Memory B cell (primary cell): ENCODE data around the gene PAK5.

Experiments
- ATAC-seq: fragments of 150-1000 bp; cut with Tn5 transposase; 2 replicates; pipeline ENCODE4 v1.10.0; 2021; ENCODE audit warnings: low read depth, mild to moderate bottlenecking, moderate library complexity
- DNase-seq, 2 donors: peaks; one replicate each; pipeline ENCODE4 v3.0.0; 2022; ENCODE audit warnings: low spot score in 2 of 2
- H3K27ac Mint-ChIP-seq: one replicate; pipeline ENCODE4 v1.8.0; 2022; ENCODE audit warnings: mild to moderate bottlenecking, moderate library complexity, mixed read lengths
- H3K27me3 Mint-ChIP-seq: one replicate; pipeline ENCODE4 v1.8.0; 2022; ENCODE audit warnings: mixed read lengths
- H3K36me3 Mint-ChIP-seq: one replicate; pipeline ENCODE4 v1.8.0; 2022; ENCODE audit warnings: mild to moderate bottlenecking, mixed read lengths
- H3K4me1 Mint-ChIP-seq: one replicate; pipeline ENCODE4 v1.8.0; 2022; ENCODE audit warnings: mixed read lengths
- H3K4me3 Mint-ChIP-seq: one replicate; pipeline ENCODE4 v1.8.0; 2022; ENCODE audit warnings: mild to moderate bottlenecking, moderate library complexity, mixed read lengths
- H3K9me3 Mint-ChIP-seq: one replicate; pipeline ENCODE4 v1.8.0; 2022; ENCODE audit warnings: mixed read lengths

Gene PAK5

DNA sequence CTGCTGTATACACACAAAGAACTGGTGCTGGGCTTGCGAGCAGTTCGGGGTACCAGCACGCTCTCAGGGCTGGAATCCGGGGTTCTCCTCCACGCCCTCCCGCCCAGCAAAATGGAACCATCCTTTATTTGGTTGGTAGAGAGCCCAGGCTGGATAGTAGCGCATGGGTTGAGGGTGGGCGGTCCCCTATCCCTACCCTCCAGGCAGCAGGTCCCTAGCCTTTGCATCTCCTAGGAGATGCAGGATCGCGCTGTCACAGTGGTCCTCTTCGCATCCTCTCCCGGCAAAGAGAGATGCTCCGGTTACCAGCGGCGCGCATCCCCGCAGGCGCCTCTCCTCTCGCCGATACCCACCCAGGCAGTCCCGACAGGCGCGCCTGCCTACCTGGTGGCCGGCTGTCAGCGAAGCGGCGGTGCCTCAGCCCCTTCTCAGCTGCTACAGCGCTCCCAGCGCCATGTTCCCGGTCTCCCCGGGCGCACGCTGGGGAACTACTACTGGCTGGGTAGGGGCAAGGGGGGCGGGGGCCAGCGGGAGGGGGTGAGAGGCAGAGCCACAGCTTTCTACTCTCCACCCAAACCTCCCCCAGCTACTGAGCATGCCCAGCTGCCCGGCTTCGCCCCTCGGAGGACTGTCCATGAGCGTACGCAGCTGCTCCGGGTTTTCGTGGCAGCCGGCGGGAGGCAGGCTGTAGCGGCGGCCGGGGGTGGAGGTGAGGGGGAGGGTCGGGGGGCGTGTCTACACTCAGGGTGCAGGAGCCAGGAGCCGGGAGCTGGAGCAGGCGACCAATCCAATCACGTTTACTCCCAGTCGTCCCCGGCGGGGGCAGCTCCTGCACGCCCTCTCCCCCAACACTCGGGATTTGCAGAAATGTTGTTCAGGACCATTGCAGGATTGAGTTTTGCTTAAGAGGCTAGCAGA lies at the start of gene PAK5:
Gene PAK5 (minus strand): TSS at position 699 of the 918 bp plus-strand sequence. CDS start 194,748 bp downstream, outside the sequence.
- ATAC-seq = no peak

DNA sequence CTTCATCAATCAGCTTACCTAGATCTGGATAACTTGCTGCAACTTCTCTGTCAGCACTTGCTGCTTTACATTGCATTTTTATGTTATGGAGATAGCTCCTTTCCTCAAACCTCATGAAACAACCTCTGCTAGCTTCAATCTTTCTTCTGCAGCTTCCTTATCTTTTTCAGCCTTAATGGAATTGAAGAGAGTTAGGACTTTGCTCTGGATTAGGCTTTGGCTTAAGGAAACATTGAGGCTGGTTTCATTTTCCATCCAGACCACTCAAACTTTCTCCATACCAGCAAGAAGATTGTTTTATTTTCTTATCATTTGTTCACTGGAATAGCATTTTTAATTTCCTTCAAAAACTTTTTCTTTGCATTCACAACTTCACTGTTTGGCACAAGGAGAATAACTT lies 48.8 kb upstream of the PAK5 start:
- Mint-ChIP-seq H3K4me1 (peaks cover 6% of the 10 kb centered on the region), H3K36me3 (no peaks in the 10 kb centered on the region)

More for the DNA sequence above, at the start of gene PAK5:
- no peak for DNase-seq
- H3K9me3 Mint-ChIP-seq = peaks cover 6% of the 10 kb centered on the region
- H3K4me1 Mint-ChIP-seq = no peaks in the 10 kb centered on the region
- H3K36me3 Mint-ChIP-seq = no peaks in the 10 kb centered on the region
- no peak within 1 kb of the TSS for H3K27ac Mint-ChIP-seq
- no peak within 1 kb of the TSS for H3K4me3 Mint-ChIP-seq
- H3K27me3 Mint-ChIP-seq = peaks cover 8% of the 10 kb centered on the region

DNA sequence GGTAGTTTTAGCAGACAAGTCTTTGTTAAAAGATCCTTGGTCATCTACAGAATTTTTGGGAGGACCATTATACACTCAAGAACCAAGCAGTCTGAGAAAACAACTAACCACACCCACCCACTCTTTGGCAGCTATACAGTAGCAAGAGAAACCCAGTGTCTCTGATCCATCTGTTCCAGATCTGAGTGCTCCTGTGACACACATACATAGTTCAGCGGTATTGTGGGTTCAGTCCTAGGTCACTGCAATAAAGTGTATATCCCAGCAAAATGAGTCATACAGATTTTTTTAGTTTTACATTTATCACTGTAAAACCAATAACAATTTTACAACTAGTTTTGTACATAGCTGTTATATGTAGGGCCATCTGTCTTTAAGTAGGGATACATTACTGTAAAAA lies 47.4 kb upstream of the PAK5 start:
- H3K36me3 Mint-ChIP-seq = no peaks in the 10 kb centered on the region
- peaks cover 6% of the 10 kb centered on the region for H3K4me1 Mint-ChIP-seq
- no peak overlapping the region for H3K4me3 Mint-ChIP-seq
- ATAC-seq (no peak), DNase-seq (no peak)
- H3K9me3 Mint-ChIP-seq = peaks cover 4% of the 10 kb centered on the region
- peaks cover 2% of the 10 kb centered on the region for H3K27me3 Mint-ChIP-seq
- H3K27ac Mint-ChIP-seq = no peak overlapping the region

More for the DNA sequence above, 48.8 kb upstream of the PAK5 start:
- Mint-ChIP-seq H3K4me3 (no peak overlapping the region), H3K27ac (no peak overlapping the region), H3K9me3 (peaks cover 4% of the 10 kb centered on the region), H3K27me3 (peaks cover 2% of the 10 kb centered on the region)
- DNase-seq (no peak), ATAC-seq (no peak)

DNA sequence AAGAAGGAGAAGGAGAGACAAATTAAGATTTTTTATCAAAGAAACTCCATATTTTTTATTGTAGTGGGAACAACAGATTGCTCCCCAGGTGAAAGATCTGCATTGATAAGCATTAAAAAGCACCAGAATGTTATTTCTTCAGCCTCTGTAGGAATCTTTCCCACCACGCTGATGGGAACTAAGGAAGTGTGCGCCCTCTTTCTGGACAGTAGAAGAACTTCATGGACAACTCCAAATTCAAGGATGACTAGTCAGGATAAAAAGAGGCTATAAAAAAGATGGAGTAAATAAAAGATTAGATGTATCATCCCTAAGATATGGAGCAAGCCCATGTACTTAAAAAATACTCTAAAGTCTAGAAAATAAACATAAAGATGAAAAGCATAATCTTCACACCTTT lies 45.8 kb upstream of the PAK5 start:
- H3K4me3 Mint-ChIP-seq = no peak overlapping the region
- peaks cover 5% of the 10 kb centered on the region for H3K9me3 Mint-ChIP-seq
- peaks cover 2% of the 10 kb centered on the region for H3K27me3 Mint-ChIP-seq
- H3K36me3 Mint-ChIP-seq = no peaks in the 10 kb centered on the region
- peaks cover 6% of the 10 kb centered on the region for H3K4me1 Mint-ChIP-seq
- DNase-seq (no peak), ATAC-seq (no peak)
- H3K27ac Mint-ChIP-seq = no peak overlapping the region

DNA sequence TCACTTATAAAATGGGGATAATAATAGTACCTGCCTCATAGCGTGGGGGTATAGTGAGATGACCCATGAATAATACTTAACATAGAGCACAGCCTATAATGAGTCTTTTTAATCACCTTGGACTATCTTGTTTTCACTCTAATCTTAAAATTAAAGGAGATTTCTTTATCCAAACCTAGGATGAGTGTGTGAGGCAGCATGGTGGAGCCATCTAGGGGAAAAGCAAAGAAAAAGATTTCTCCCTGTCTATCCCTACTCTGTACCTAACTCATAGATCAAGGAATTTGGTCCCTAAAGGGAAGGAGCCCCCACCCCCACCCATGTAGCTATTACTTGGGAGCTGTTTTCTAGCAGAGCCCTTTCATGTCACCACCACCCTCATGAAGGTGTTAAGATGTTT lies 45.2 kb upstream of the PAK5 start:
- H3K36me3 Mint-ChIP-seq = no peaks in the 10 kb centered on the region
- ATAC-seq (no peak), DNase-seq (no peak)
- H3K27ac Mint-ChIP-seq = no peak overlapping the region
- no peaks in the 10 kb centered on the region for H3K4me1 Mint-ChIP-seq
- H3K4me3 Mint-ChIP-seq = no peak overlapping the region
- H3K9me3 Mint-ChIP-seq = peaks cover 4% of the 10 kb centered on the region
- peaks cover 2% of the 10 kb centered on the region for H3K27me3 Mint-ChIP-seq

DNA sequence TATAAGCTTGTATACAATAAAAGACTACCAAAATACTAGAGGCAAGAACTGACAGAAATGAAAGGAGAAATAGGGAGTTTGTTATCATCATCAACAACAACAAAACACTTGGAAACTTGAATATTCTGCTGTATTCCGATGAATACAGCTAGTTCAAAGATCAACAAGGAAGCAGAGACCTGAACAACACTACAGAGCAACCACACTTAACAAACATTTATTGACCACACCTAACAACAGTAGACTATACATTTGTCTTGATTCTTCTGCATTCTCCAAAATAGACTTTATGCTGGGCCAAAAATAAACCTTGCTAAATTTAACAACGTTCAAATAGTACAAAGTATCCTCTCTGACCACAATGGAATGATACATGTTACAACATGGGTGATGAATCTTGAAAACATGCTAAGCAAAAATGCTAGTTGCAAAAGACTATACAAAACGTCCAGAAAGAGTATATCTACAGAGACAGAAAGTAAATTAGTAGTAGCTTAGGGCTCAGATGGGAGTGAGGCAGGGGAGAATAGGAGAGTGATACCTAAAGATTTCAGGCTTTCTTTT lies 39.1 kb upstream of the PAK5 start:
- no peak for DNase-seq
- Mint-ChIP-seq H3K36me3 (peaks cover 2% of the 10 kb centered on the region), H3K27ac (no peak overlapping the region), H3K9me3 (peaks cover 4% of the 10 kb centered on the region), H3K27me3 (no peaks in the 10 kb centered on the region), H3K4me3 (no peak overlapping the region), H3K4me1 (no peaks in the 10 kb centered on the region)
- ATAC-seq = no peak

DNA sequence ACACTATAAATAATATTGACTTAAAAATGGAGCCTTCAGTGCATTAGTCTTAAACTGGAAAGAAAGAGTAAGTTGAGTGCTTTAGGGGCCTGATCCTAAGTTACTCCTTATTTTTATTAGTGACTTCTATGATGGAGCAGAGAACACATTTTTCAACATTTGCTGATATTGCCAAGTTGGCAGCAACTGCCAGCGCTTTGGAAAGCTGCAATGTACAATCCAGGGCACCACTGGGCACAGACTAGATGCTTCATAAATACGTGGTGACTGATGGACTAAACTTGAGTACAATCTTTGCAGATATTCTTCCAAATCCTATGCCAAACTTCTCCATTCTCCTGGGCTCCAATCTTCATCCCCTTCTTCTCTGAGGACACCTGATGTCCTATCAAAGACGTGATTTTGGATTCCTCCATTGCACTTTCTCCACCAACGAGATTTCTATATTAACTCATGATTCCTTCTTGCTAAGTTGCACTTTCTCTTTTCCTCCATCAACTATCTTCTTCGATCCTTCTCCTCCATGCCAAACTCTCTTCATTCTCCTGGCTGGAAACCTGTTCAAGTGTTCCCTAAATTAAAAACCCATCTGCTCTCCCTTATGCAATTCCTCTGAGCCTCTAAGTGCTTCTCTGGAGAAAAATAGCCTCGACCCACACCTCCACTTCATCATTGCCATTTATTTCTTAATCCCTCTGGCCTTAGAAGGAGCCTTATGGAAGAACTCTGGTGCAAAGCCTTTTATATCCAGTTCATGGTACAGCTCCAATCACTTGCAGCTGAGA lies 28.5 kb upstream of the PAK5 start:
- no peaks in the 10 kb centered on the region for H3K36me3 Mint-ChIP-seq
- H3K4me3 Mint-ChIP-seq = no peak overlapping the region
- no peak overlapping the region for H3K27ac Mint-ChIP-seq
- no peaks in the 10 kb centered on the region for H3K27me3 Mint-ChIP-seq
- no peaks in the 10 kb centered on the region for H3K4me1 Mint-ChIP-seq
- DNase-seq (no peak), ATAC-seq (no peak)
- H3K9me3 Mint-ChIP-seq = no peaks in the 10 kb centered on the region

DNA sequence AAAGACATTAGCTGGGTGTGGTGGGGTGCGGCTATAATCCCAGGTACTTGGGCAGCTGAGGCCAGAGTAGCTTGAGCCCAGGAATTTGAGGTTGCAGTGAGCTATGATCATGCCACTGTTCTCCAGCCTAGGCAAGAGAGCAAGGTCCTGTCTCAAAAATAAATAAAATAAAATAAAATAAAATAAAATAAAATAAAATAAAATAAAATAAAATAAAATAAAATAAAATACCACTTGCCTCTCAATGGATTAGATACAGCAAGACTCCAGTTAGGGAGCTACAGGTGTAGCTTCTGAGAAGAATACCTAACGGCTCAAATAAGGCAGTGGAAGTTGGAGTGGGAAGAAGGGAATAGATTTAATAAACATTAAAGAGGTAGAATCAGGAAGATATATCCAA lies 13.7 kb upstream of the PAK5 start:
- Mint-ChIP-seq H3K9me3 (peaks cover 5% of the 10 kb centered on the region), H3K27me3 (no peaks in the 10 kb centered on the region)
- no peak for DNase-seq

DNA sequence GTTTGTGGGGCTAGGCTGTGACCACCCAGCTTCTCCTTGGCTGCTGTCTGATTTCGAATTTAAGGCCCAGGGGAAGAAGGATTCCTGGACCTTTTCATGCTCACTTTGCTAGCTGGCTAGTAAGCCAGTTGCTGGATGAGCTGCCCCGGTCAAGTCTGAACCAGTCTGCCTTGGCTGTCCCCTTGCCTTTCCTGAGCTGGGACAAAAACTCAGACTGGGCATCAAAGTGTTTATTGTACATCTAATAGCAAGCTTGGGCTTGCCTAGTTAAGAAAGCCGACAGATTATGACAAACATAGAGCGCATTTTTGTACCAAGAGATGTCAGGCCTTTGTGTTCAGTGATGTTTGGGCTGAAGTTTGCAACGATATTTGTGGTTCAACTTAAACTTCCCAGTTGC lies 750 bp upstream of the PAK5 start:
- H3K27ac Mint-ChIP-seq = no peak overlapping the region
- ATAC-seq = no peak
- H3K27me3 Mint-ChIP-seq = peaks cover 8% of the 10 kb centered on the region
- peaks cover 6% of the 10 kb centered on the region for H3K9me3 Mint-ChIP-seq
- no peaks in the 10 kb centered on the region for H3K36me3 Mint-ChIP-seq
- no peaks in the 10 kb centered on the region for H3K4me1 Mint-ChIP-seq
- H3K4me3 Mint-ChIP-seq = no peak overlapping the region
- no peak for DNase-seq

More for the DNA sequence above, 13.7 kb upstream of the PAK5 start:
- no peaks in the 10 kb centered on the region for H3K4me1 Mint-ChIP-seq
- no peak overlapping the region for H3K4me3 Mint-ChIP-seq
- no peak overlapping the region for H3K27ac Mint-ChIP-seq
- H3K36me3 Mint-ChIP-seq = no peaks in the 10 kb centered on the region
- ATAC-seq = no peak

DNA sequence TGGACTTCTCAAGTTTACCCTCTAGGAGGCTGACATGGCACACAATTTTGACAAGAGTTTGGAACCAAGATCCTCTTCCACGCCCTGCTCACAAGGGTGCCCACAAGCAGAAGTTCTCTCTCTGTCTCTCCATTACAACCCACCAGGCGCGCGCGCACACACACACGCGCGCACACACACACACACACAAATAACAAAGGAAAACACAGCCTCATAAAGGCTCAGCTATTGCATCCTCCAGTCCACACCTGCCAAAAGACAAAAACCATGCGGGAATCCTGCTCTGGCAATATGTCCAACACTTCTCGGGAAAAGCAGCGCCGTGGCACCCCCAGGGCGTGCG lies 870 bp downstream of the PAK5 start:
- no peak overlapping the region for H3K4me3 Mint-ChIP-seq
- ATAC-seq = no peak
- no peaks in the 10 kb centered on the region for H3K4me1 Mint-ChIP-seq
- peaks cover 8% of the 10 kb centered on the region for H3K27me3 Mint-ChIP-seq
- peaks cover 6% of the 10 kb centered on the region for H3K9me3 Mint-ChIP-seq
- H3K27ac Mint-ChIP-seq = no peak overlapping the region
- no peaks in the 10 kb centered on the region for H3K36me3 Mint-ChIP-seq
- no peak for DNase-seq

DNA sequence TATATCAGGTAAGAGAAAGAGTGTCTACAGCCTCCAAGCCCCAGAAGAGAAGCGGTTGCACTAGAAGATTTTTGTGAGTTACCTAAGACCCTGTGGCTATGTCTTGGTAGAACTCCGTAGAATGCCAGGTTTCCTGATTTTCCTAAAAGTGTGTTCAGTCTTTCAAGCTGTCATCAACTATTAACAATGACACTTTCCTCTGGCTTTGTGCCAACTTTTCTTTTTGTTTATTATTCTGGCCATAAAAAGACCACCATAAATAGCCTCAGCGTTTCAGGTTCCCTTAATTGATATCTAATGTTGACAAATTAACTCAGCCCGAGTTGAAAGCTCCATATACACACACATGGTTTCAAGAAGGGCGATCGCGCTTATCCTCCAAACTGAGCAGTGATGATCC lies 1.2 kb downstream of the PAK5 start:
- DNase-seq (no peak), ATAC-seq (no peak)
- no peaks in the 10 kb centered on the region for H3K4me1 Mint-ChIP-seq
- no peak overlapping the region for H3K4me3 Mint-ChIP-seq
- peaks cover 8% of the 10 kb centered on the region for H3K27me3 Mint-ChIP-seq
- H3K36me3 Mint-ChIP-seq = no peaks in the 10 kb centered on the region
- no peak overlapping the region for H3K27ac Mint-ChIP-seq
- H3K9me3 Mint-ChIP-seq = peaks cover 6% of the 10 kb centered on the region

DNA sequence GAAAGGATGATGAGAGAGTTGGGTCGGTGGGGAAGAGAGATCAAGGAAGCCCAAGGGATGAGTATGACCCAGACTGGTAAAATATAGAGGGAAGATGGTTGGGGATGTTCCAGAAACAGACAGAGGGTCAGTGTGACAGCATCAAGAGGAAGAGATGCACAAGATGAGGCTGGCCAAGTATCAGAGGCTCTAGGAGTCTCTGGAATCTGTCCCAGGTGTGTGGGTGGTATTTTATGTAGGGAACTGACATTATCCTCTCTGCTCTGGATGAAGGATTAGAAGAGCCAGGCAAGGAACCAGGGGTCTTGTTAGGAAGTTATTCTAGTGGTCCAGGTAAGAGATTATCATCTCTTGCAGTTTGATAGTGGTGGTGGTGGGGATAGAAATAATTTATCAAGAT lies 3.6 kb downstream of the PAK5 start:
- H3K4me3 Mint-ChIP-seq = no peak overlapping the region
- H3K4me1 Mint-ChIP-seq = no peaks in the 10 kb centered on the region
- ATAC-seq (no peak), DNase-seq (no peak)
- no peaks in the 10 kb centered on the region for H3K9me3 Mint-ChIP-seq
- peaks cover 8% of the 10 kb centered on the region for H3K27me3 Mint-ChIP-seq
- no peak overlapping the region for H3K27ac Mint-ChIP-seq
- no peaks in the 10 kb centered on the region for H3K36me3 Mint-ChIP-seq

DNA sequence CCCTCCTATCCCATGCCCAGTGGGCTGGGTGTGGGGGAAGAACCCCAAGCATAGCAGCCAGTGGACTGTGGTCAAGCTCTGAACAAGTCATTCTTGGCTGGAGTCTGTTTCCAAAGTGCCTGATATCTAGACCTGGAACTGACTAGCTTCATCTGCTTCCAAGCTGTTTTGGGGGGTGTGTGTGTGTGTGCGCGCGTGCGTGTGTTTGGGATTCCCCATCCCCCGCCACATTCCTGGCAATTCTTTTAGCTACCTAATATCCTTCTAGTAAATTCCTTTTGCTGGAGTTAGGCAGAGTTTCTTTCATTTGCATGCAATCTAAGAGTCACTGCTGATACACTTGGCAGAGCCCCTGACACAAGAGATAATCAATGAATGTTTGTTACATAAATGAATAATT lies 7.8 kb downstream of the PAK5 start:
- no peaks in the 10 kb centered on the region for H3K9me3 Mint-ChIP-seq
- ATAC-seq = no peak
- DNase-seq = no peak
- H3K4me3 Mint-ChIP-seq = no peak overlapping the region
- H3K27me3 Mint-ChIP-seq = no peaks in the 10 kb centered on the region
- H3K27ac Mint-ChIP-seq = no peak overlapping the region
- no peaks in the 10 kb centered on the region for H3K4me1 Mint-ChIP-seq
- H3K36me3 Mint-ChIP-seq = no peaks in the 10 kb centered on the region

DNA sequence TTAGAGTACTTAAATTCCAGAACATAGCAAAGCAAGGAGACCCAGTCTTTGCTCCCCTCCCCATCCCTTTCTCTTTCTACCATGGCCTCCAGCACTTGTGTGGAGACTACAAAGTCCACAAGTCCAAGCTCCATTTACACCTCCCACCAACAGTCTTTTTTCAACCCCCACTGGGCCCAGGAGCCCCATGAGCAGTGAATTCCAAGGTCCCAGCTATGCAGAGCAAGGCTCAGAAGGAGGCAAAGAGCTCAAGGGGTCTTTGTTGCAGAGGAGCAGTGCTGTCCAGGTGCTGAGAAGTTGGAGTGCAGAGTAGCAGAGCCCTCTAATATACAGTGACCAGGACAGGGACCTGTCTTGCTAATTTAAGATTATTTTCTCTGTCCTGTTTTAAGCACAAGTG lies 9.0 kb downstream of the PAK5 start:
- Mint-ChIP-seq H3K4me3 (no peak overlapping the region), H3K27ac (no peak overlapping the region), H3K36me3 (no peaks in the 10 kb centered on the region), H3K9me3 (no peaks in the 10 kb centered on the region), H3K27me3 (no peaks in the 10 kb centered on the region), H3K4me1 (no peaks in the 10 kb centered on the region)
- DNase-seq (no peak), ATAC-seq (no peak)
